Liver (tissue), 3 donors: ENCODE results near the gene PTPN23.

Experiments
- CTCF ChIP-seq: fragments of 150-350 bp; IDR thresholded peaks from 2 replicates; pipeline ENCODE4 v1.5.1; 2017; ENCODE audit warnings: improper control_type of control experiment, low read depth, low read length; ENCODE audit not compliant: missing input control
- SP1 ChIP-seq: IDR thresholded peaks from 2 replicates; pipeline ENCODE4 v1.6.1; 2018; ENCODE audit warnings: antibody characterized with exemption, mild to moderate bottlenecking
- donor health status: healthy.
- donor health status: healthy.

- no peak for TF ChIP-seq SP1
- TF ChIP-seq CTCF, result no peak
Measured at GRCh38 chr3:47422743-47423142, 41.9 kb downstream of the PTPN23 start.
